WTC11 (cell line): ENCODE results near the gene COX10.

Source experiments
- ARID4B ChIP-seq: sonication (generic); formaldehyde crosslinking; IDR thresholded peaks from 2 replicates; pipeline ENCODE4 v1.8.0; 2023; ENCODE audit warnings: missing genetic modification reagents, mild to moderate bottlenecking, borderline replicate concordance
- ATF6 ChIP-seq: sonication (generic); formaldehyde crosslinking; IDR thresholded peaks from 2 replicates; pipeline ENCODE4 v1.8.1; 2023; ENCODE audit warnings: mild to moderate bottlenecking, missing genetic modification reagents
- KAT7 ChIP-seq: sonication (generic); formaldehyde crosslinking; IDR thresholded peaks from 2 replicates; pipeline ENCODE4 v1.8.1; 2023; ENCODE audit warnings: missing genetic modification reagents, mild to moderate bottlenecking, borderline replicate concordance
- NFYB ChIP-seq: sonication (generic); formaldehyde crosslinking; conservative IDR thresholded peaks from 2 replicates; pipeline ENCODE4 v1.8.0; 2022; ENCODE audit warnings: low read depth, missing genetic modification reagents
- SOX15 ChIP-seq: fragments of 250-450 bp; sonication (Bioruptor Pico); IDR thresholded peaks from 2 replicates; pipeline ENCODE4 v1.9.0; 2021; ENCODE audit warnings: mild to moderate bottlenecking
- ZNF396 ChIP-seq: fragments of 250-450 bp; sonication (Bioruptor Pico); IDR thresholded peaks from 2 replicates; pipeline ENCODE4 v1.8.0; 2021; ENCODE audit warnings: mild to moderate bottlenecking, moderate library complexity, borderline replicate concordance
- TF ChIP-seq, protein P1 (sequence below): fragments of 200-600 bp; IDR thresholded peaks from 2 replicates; pipeline ENCODE4 v1.8.0; 2022; ENCODE audit warnings: antibody characterized with exemption
- TF ChIP-seq, protein P2 (sequence below): fragments of 250-450 bp; sonication (Bioruptor Pico); IDR thresholded peaks from 2 replicates; pipeline ENCODE4 v1.9.0; 2021; ENCODE audit warnings: mild to moderate bottlenecking

- TF ChIP-seq KAT7 (CRISPR knock-in tag) (no peak), ARID4B (no peak), SOX15 (CRISPR knock-in tag) (no peak), NFYB (CRISPR knock-in tag) (no peak), ATF6 (CRISPR knock-in tag) (no peak), ZNF396 (CRISPR knock-in tag) (no peak)
- TF ChIP-seq, protein P1, sequence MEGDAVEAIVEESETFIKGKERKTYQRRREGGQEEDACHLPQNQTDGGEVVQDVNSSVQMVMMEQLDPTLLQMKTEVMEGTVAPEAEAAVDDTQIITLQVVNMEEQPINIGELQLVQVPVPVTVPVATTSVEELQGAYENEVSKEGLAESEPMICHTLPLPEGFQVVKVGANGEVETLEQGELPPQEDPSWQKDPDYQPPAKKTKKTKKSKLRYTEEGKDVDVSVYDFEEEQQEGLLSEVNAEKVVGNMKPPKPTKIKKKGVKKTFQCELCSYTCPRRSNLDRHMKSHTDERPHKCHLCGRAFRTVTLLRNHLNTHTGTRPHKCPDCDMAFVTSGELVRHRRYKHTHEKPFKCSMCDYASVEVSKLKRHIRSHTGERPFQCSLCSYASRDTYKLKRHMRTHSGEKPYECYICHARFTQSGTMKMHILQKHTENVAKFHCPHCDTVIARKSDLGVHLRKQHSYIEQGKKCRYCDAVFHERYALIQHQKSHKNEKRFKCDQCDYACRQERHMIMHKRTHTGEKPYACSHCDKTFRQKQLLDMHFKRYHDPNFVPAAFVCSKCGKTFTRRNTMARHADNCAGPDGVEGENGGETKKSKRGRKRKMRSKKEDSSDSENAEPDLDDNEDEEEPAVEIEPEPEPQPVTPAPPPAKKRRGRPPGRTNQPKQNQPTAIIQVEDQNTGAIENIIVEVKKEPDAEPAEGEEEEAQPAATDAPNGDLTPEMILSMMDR, result no peak
- TF ChIP-seq, protein P2, sequence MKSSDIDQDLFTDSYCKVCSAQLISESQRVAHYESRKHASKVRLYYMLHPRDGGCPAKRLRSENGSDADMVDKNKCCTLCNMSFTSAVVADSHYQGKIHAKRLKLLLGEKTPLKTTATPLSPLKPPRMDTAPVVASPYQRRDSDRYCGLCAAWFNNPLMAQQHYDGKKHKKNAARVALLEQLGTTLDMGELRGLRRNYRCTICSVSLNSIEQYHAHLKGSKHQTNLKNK, result no peak
These were observed 139.9 kb downstream of the COX10 start for GRCh38 chr17:14209215-14209614.
